Activated T-cell treated with anti-CD3 and anti-CD28 coated beads, Interleukin-2, amount 50 U/mL, for 48 hours (primary cell): ENCODE measurements around the gene EOGT.
A peak's percentile ranks its signal among the peaks of the same experiment; 100 is the strongest.

Source experiments
- DNase-seq, 2 experiments: peaks; one replicate each; pipeline ENCODE4 v3.0.0-alpha.2; 2020

The EOGT gene

DNA sequence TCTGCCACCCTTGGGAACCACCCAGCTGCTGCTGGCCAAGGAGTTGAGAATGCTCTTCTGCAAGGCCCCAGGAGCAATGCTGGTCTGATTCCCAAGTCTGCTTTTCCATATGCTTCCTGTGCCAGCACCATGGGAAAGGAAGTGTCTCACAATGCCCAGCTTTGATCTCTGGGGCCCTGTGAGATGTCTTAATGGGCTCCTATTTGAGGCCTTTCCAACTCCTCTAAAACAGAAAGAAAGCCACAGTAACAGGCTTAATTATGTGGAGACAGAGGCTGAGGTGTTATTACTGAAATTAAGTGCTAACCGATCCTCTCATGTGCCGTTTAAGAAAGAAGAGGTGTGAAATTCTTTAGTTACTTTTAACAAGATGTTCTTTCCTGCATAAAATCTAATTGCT is 4.5 kb downstream of the EOGT start:
- no peak for DNase-seq

DNA sequence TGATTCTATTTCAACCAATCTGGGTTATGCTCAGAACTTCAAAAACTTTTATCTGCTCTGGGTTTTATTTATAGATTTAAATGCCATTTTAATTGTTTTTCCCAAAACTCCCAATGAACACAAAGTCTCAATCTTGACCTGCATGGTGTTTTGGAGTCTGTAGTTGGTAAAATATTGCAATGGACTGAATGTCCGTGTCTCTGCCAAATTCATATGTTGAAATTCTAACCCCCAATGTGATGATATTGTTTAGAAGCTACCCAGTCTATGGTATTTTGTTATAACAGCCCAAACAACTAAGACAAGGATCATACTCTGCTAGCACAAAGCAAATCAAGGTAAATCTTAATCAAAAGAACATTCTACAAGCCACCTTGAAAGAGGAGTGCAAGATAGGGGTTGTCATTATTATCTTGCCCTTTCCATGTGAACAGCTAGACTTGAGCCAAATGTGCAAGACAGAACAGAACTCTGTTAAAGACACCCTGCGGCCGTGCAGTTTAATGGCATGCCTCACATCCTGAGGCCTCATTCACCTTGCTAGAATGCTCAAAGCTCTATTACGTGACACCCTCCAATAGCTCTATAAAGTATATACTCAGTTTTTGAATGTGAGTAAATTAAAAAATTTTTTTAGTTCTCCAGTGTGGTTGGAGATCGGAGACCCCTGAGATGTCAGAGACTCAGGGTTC is 7.5 kb downstream of the EOGT start:
- no peak for DNase-seq

- no peak for DNase-seq
Observed at GRCh38 chr3:69005071-69005790, 8.3 kb downstream of the EOGT start.

GRCh38 chr3:69004138-69004537 is 9.3 kb downstream of the EOGT start:
- DNase-seq, result no peak

GRCh38 chr3:68999605-69000004 is 13.9 kb downstream of the EOGT start:
- DNase-seq, result no peak

DNA sequence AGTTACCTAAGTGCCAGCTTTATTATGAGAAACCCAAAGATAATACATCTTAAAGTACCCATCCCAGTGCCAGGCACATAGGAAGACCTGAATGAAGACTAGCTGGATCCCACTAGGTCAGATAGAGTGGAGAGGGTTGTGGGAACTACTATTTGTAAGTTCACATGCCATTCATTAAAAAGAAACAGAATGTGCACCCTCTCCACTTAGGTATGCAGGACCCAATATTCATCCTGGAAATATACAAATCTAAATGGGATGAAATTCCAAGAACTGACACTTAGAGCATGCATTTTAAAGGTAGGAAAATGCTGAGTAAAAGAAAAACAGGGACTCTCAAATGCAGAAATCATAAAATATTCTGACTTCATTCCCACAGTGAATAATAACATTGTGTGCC is 14.3 kb downstream of the EOGT start:
- no peak for DNase-seq

GRCh38 chr3:68997887-68998286 is 15.6 kb downstream of the EOGT start:
- DNase-seq, result no peak

- no peak for DNase-seq
Observed at GRCh38 chr3:68996356-68996995, 17.0 kb downstream of the EOGT start.

- no peak for DNase-seq
Observed at GRCh38 chr3:68988740-68989139, 24.7 kb downstream of the EOGT start.

- no peak for DNase-seq
Observed at GRCh38 chr3:68987322-68987721, 26.2 kb downstream of the EOGT start.

GRCh38 chr3:68986496-68987208 is 26.8 kb downstream of the EOGT start:
- peak in 1 of 2 experiments; percentile 27 for DNase-seq

DNA sequence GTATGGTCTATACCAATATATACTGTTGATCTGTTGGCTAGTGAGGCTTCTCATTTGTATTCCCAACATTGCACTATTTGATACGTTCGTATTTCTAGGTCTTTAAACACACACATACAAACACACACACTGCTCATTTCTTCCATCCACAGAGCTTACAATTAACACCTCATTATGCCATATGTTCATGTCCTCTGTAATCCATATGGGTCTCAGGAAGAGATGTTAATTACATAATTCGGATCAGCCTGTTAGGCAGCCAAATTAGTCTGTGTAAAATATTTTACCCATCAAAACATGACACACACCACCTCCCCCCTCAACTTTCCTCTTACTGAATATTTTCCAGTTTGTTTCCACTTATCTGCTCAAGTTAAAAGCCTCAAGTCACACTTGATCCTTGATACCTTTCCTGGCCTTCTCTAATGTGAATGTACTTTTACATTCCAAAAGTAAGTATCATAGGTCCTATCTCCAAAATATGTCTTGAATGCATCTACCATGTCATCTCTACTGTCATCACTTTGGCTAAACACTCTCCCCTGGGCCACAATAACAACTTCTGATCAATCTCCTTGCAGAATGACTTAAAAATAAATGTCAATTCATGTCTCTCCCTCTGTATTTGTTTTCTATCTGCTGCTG is 28.2 kb downstream of the EOGT start:
- DNase-seq, result no peak

DNA sequence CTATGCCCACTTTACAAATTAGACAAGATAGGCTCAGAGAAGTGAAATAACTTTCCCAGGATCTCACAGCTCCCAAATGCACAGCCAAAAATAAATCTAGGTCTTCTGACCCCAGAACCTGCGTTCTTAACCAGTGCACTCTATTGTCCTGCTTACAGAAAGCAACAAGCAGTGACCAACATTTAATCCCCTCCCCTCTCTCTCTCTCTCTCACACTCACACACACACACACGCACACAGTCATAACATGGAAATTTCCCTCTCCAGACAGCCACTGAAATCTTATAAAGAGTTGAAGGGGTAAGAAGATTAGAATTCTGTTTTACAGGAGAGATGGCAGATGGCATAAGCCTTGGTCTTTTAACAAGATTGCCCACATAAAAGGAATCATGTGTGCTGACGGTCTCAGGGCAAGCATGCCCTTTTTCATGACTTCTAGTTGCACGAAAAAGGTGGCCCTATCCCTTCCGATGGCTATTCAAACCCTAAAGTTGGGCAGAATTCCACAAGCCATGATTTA is 29.4 kb downstream of the EOGT start:
- DNase-seq, result no peak

DNA sequence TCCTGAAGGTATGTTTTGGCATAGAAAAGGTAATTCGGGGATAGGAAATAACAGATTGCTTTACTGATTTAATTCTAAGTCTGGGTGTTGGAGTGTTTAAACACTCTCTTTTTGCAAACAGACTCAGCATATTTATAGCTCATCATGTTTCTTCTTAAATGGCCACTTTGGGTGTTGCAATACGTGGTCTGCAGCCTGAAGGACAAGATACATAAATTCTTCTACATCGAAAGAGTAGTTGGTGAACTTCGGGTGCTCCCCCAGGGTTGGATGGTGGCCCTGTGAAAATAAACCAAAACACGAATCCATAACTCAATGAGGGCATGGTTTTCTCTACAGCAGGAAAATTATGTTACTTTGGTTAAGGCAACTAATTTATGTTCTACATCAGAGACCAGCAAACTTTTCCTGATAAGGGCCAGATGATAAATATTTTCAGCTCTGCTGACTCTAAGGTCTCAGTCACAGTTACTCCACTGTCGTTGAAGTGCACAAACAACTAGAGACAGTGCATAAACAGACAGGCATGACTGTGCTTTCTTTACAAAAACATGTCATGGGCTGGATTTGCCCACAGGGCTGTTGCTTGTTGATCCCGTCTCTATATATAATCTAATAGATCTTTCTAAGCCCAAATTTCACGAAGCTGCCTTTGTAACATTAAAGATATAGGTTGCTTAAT is 35.9 kb downstream of the EOGT start:
- no peak for DNase-seq

DNA sequence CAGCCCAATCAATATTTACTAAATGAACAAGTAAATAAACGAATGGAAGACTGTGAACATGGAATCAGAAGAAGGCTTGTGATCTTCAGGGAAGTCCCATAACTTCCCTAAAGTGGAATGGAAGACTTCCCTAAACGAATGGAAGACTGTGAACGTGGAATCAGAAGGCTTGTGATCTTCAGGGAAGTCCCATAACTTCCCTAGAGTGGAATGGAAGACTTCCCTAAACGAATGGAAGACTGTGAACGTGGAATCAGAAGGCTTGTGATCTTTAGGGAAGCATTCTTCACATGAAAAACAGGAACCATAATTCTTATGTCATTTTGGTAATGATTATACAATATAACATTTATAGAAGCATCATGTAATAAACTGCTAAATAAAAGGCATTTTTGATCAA is 38.8 kb downstream of the EOGT start:
- no peak for DNase-seq

- DNase-seq, result no peak
Observed at GRCh38 chr3:68973639-68974038, 39.8 kb downstream of the EOGT start.

- DNase-seq, result peak; percentile 57 to 65
Observed at GRCh38 chr3:68972358-68972979, 41.0 kb downstream of the EOGT start.

- DNase-seq, result no peak
Observed at GRCh38 chr3:68964694-68965093, 48.8 kb downstream of the EOGT start.

GRCh38 chr3:68963891-68964290 is 49.6 kb downstream of the EOGT start:
- DNase-seq, result no peak

GRCh38 chr3:68963376-68963775 is 50.1 kb downstream of the EOGT start:
- no peak for DNase-seq

DNA sequence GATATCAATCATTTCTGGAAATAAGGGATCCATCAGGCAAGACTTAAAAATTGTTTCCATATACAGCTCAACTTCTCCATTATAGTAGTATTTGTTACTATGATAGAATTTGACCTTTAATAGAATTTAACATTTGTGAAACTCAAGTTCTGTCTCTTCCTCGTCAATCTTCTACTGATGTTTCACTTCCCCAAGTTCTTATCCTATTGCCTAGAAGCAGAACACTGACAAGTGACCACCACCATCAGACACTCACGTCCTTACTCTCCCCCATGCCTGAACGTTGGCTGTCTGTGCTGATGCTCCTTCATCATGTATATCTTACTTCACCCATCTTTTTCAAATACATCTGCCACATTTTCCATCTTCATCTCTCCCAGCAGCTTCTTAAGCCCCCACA is 54.6 kb downstream of the EOGT start:
- DNase-seq, result no peak

DNA sequence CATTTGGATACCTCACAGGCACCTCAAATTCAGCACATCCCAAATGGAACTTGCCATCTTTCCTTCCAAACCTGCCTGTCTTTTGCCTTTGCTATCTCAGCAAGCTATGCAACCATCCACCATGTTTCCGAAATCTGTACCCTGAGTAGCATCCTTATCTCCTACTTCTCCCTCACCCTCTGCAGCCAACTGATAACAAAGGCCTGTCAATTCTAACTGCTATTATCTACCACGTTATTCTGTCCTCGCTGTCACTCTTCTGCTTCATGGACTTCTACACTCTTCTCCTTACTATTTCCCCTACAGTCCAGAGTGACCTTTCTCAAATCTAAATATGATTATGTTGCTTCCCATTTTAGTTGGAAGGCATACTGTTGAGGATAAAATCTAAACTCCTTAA is 55.6 kb downstream of the EOGT start:
- no peak for DNase-seq
